Stimulated activated CD8-positive, alpha-beta memory T cell treated with anti-CD3 and anti-CD28 coated beads, Interleukin-7, amount 100 ng/mL, for 24 hours (primary cell): ENCODE results near the gene CTSH.
"Not testable (repeated sequence)": the region's sequence is repeated elsewhere in the genome, so short reads cannot be mapped to it uniquely, and the experiment has no call there.

Experiments used
- DNase-seq: peaks from one replicate; pipeline ENCODE4 v3.0.0-alpha.2; 2020; ENCODE audit warnings: low read depth

The CTSH gene

GRCh38 chr15:78921940-78922339 is 22.9 kb downstream of the CTSH start:
- DNase-seq: no peak

- no peak for DNase-seq
Measured at GRCh38 chr15:78921517-78921916, 23.3 kb downstream of the CTSH start.

GRCh38 chr15:78917888-78918287 is 27.0 kb downstream of the CTSH start:
- DNase-seq: no peak

- no peak for DNase-seq
Measured at GRCh38 chr15:78916088-78916487, 28.8 kb downstream of the CTSH start.

- DNase-seq: no peak
Measured at GRCh38 chr15:78915341-78916087, 29.3 kb downstream of the CTSH start.

GRCh38 chr15:78914027-78914764 is 30.6 kb downstream of the CTSH start:
- DNase-seq: no peak

GRCh38 chr15:78913012-78913411 is 31.8 kb downstream of the CTSH start:
- no peak for DNase-seq

GRCh38 chr15:78912316-78912715 is 32.5 kb downstream of the CTSH start:
- DNase-seq: no peak

- no peak for DNase-seq
Measured at GRCh38 chr15:78910271-78910670, 34.6 kb downstream of the CTSH start.

- DNase-seq: no peak
Measured at GRCh38 chr15:78909791-78910228, 35.0 kb downstream of the CTSH start.

- DNase-seq: no peak
Measured at GRCh38 chr15:78909160-78909695, 35.6 kb downstream of the CTSH start.

GRCh38 chr15:78907577-78907976 is 37.3 kb downstream of the CTSH start:
- DNase-seq: no peak

GRCh38 chr15:78906316-78906620 is 38.6 kb downstream of the CTSH start:
- no peak for DNase-seq

GRCh38 chr15:78904599-78905358 is 40.1 kb downstream of the CTSH start:
- no peak for DNase-seq

GRCh38 chr15:78902281-78903032 is 42.4 kb downstream of the CTSH start:
- DNase-seq: not testable (repeated sequence)

GRCh38 chr15:78900819-78901533 is 43.9 kb downstream of the CTSH start:
- DNase-seq: not testable (repeated sequence)

- DNase-seq: no peak
Measured at GRCh38 chr15:78898540-78898939, 46.3 kb downstream of the CTSH start.

GRCh38 chr15:78895471-78895870 is 49.4 kb downstream of the CTSH start:
- DNase-seq: no peak

GRCh38 chr15:78893538-78893937 is 51.3 kb downstream of the CTSH start:
- no peak for DNase-seq

GRCh38 chr15:78889000-78889399 is 55.8 kb downstream of the CTSH start:
- DNase-seq: no peak

GRCh38 chr15:78881681-78882080 is 63.2 kb downstream of the CTSH start:
- DNase-seq: no peak
